ENCODE data around the gene THRSP. TPM values are rescaled to one million over a fixed set of nuclear protein-coding genes. Genes with fewer than 3 reads are reported as not detected.

The THRSP gene
- polyA plus RNA-seq, 1 of the 3 experiments (the other 2 are of a cell fraction): not detected

DNA sequence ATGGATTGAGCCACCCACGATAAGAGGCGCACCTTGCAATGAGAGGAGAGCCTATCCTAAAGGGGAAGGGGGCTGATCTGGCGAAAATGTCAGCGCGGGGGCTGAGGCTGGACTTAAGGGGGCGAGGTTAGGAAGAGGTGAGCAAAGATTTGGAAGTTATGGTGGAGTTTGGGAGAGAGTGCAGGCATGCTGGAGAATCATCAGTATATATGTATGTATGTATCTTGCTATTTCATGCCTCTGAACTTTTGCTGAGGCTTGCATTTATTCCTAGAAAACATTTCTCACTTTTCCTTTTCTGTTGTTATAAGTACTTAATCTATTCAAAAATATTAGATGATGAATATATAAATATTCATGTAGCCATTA is 17.2 kb upstream of the THRSP start (continued):
- no peak for TF ChIP-seq TAF1 (IDR thresholded peaks at IDR 0.05; ENCODE audit: borderline replicate concordance, low read depth, low read length)
- TF ChIP-seq EP300 (IDR thresholded peaks at IDR 0.05; ENCODE audit: borderline replicate concordance in 1 of 2, low read depth in 1 of 2, low read length in 1 of 2): no peak
- no peak for TF ChIP-seq GATA2 (CRISPR knock-in tag; IDR thresholded peaks at IDR 0.05)
- TF ChIP-seq SIN3A (IDR thresholded peaks at IDR 0.05; ENCODE audit: borderline replicate concordance, low read depth, low read length): no peak
- TF ChIP-seq RCOR1 (IDR thresholded peaks at IDR 0.05; ENCODE audit: low read length): no peak

DNA sequence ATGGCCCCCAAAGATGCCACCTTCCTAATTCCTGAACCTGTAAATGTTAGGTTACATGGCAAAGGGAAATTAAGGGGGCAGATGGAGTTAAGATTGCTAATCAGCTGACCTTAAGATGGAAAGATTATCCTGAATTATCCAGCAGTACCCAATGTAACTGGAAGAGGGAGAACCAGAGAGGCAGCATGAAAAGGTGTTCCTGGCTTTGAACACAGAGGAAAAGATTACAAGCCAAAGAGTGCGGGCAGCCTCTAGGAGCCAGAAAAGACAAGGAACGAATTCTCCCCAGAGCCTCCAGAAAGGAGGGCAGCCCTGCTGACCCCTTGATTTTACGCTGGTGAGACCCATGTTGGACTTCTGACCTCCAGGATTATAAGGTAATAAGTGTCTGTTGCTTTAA is 15.1 kb upstream of the THRSP start:
- no peak for DNase-seq
- H3F3A ChIP-seq (replicated peaks; ENCODE audit: insufficient read depth): peaks cover 10% of the 10 kb centered on the region
- TF ChIP-seq YY1 (IDR thresholded peaks at IDR 0.05; ENCODE audit: low read depth) (no peak), RXRA (IDR thresholded peaks at IDR 0.05; ENCODE audit: borderline replicate concordance, low read depth) (no peak), SIN3A (IDR thresholded peaks at IDR 0.05; ENCODE audit: borderline replicate concordance, low read depth, low read length) (no peak), TAF1 (IDR thresholded peaks at IDR 0.05; ENCODE audit: borderline replicate concordance, low read depth, low read length) (no peak), ELF1 (IDR thresholded peaks at IDR 0.05) (no peak), RCOR1 (IDR thresholded peaks at IDR 0.05; ENCODE audit: low read length) (no peak), MXI1 (IDR thresholded peaks at IDR 0.05; ENCODE audit: low read depth, low read length) (no peak), NRF1 (IDR thresholded peaks at IDR 0.05; ENCODE audit: low read depth, low read length) (no peak), POLR2AphosphoS5 (IDR thresholded peaks at IDR 0.05; ENCODE audit: low read depth, low read length) (no peak), JUND (IDR thresholded peaks at IDR 0.05) (no peak)
- TF ChIP-seq, protein P1, sequence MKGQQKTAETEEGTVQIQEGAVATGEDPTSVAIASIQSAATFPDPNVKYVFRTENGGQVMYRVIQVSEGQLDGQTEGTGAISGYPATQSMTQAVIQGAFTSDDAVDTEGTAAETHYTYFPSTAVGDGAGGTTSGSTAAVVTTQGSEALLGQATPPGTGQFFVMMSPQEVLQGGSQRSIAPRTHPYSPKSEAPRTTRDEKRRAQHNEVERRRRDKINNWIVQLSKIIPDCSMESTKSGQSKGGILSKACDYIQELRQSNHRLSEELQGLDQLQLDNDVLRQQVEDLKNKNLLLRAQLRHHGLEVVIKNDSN (IDR thresholded peaks at IDR 0.05; ENCODE audit: borderline replicate concordance, low read depth): no peak
- TF ChIP-seq, protein P2, sequence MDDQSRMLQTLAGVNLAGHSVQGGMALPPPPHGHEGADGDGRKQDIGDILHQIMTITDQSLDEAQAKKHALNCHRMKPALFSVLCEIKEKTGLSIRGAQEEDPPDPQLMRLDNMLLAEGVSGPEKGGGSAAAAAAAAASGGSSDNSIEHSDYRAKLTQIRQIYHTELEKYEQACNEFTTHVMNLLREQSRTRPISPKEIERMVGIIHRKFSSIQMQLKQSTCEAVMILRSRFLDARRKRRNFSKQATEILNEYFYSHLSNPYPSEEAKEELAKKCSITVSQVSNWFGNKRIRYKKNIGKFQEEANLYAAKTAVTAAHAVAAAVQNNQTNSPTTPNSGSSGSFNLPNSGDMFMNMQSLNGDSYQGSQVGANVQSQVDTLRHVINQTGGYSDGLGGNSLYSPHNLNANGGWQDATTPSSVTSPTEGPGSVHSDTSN (IDR thresholded peaks at IDR 0.05): no peak
- TF ChIP-seq, protein P3, sequence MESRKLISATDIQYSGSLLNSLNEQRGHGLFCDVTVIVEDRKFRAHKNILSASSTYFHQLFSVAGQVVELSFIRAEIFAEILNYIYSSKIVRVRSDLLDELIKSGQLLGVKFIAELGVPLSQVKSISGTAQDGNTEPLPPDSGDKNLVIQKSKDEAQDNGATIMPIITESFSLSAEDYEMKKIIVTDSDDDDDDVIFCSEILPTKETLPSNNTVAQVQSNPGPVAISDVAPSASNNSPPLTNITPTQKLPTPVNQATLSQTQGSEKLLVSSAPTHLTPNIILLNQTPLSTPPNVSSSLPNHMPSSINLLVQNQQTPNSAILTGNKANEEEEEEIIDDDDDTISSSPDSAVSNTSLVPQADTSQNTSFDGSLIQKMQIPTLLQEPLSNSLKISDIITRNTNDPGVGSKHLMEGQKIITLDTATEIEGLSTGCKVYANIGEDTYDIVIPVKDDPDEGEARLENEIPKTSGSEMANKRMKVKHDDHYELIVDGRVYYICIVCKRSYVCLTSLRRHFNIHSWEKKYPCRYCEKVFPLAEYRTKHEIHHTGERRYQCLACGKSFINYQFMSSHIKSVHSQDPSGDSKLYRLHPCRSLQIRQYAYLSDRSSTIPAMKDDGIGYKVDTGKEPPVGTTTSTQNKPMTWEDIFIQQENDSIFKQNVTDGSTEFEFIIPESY (IDR thresholded peaks at IDR 0.05; ENCODE audit: borderline replicate concordance, low read depth): no peak
- TF ChIP-seq, protein P4, sequence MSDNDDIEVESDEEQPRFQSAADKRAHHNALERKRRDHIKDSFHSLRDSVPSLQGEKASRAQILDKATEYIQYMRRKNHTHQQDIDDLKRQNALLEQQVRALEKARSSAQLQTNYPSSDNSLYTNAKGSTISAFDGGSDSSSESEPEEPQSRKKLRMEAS (IDR thresholded peaks at IDR 0.05; ENCODE audit: low read depth): no peak
- H2AFZ ChIP-seq (ENCODE audit: low read depth): no peak overlapping the region
- ChIA-PET CTCF (interaction anchor here (0.6 to 1.5 kb wide), 2 partner anchors 9 to 638 kb away, joined by 3 read pairs; no protein-coding TSS in a partner anchor), POLR2A (no interaction called here)
- H3K4me1 ChIP-seq (ENCODE audit: control insufficient read depth in 1 of 2, insufficient read depth in 2 of 2, low read depth in 1 of 2, low read length in 1 of 2): peaks cover 9 to 10% of the 10 kb centered on the region in 2 experiments; a peak in 2 of 4 replicates
- no peaks in the 10 kb centered on the region for H3K9me2 ChIP-seq
- H3K27ac ChIP-seq (ENCODE audit: low read depth in 2 of 2, low read length in 1 of 2): no peak overlapping the region
- H3K4me3 ChIP-seq (ENCODE audit: low read depth in 2 of 2, low read length in 1 of 2): no peak overlapping the region
- no peak overlapping the region for H3K9ac ChIP-seq
- no peaks in the 10 kb centered on the region for H3K27me3 ChIP-seq (ENCODE audit: insufficient read depth)
- H3K9me3 ChIP-seq: no peaks in the 10 kb centered on the region
- H4K20me1 ChIP-seq (ENCODE audit: insufficient read depth): no peaks in the 10 kb centered on the region
- no peaks in the 10 kb centered on the region for H3K36me3 ChIP-seq (replicated peaks in 1 of 2; ENCODE audit: control insufficient read depth in 1 of 2, insufficient read depth in 2 of 2, low read length in 1 of 2)
- no peaks in the 10 kb centered on the region for H3K79me2 ChIP-seq (ENCODE audit: insufficient read depth)
- 86% methylated on average over 3 of the region's 3 CpGs for WGBS (ENCODE audit: low lambda C conversion rate)
- H3K4me2 ChIP-seq: no peak overlapping the region

Data from SK-N-SH (cell line).